ENCODE results near the gene INPP5K. TPM values are rescaled to one million over a fixed set of nuclear protein-coding genes. Genes with fewer than 3 reads are reported as not detected.

INPP5K gene
- total RNA-seq, 1 donor from 2014 or later = 29.8 TPM

DNA sequence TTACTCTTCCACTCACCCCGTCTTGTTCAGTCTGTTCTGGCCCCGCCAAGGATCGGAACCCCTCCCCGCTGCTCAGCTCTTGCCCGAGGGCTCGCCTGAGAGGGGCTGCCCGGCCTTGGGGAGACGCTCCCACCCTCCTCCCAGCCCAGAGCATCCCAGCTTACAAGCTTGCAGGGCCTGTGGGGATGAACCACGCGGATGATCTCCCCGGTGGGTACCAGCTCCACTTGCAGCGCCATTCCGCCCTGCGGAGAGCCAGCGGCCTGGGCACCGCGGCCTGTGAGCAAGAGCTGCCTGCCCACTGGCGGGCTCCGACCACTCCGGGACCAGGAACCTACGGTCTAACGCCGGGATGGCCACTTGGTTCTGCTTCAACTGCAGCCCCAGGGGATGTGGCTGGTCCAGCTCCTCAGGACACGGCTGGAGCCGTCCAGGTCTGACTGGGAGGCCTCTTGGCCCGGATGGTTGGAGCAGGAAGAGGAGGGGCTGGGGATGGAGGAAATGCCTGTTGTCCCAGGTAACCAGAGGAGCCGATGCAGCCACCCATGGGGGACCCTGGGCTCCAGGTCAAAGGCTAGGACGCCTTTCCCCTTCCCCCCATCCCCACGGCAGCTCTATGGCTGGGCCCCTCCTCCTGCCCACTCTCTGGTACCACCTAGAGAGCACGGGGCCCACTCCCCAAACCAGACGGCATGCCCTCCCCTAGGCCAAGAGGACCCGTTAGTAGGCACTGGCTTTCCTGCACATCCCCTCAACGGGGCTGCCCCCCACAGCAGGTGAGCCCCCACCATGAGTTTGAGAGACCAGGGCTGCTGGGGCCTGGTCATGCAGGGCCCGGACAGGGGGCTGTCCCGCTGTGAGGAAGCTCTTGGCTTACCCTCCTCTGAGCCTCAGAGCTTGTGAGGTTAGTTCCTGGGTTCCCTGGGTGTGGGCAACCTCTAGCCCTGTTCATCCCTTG is 23.9 kb downstream of the INPP5K start, which contains the start of gene MYO1C:
Gene MYO1C (minus strand): TSS at position 438 of the 958 bp plus-strand sequence. CDS start 199 bp downstream, at position 239.
- TF ChIP-seq, protein P1, sequence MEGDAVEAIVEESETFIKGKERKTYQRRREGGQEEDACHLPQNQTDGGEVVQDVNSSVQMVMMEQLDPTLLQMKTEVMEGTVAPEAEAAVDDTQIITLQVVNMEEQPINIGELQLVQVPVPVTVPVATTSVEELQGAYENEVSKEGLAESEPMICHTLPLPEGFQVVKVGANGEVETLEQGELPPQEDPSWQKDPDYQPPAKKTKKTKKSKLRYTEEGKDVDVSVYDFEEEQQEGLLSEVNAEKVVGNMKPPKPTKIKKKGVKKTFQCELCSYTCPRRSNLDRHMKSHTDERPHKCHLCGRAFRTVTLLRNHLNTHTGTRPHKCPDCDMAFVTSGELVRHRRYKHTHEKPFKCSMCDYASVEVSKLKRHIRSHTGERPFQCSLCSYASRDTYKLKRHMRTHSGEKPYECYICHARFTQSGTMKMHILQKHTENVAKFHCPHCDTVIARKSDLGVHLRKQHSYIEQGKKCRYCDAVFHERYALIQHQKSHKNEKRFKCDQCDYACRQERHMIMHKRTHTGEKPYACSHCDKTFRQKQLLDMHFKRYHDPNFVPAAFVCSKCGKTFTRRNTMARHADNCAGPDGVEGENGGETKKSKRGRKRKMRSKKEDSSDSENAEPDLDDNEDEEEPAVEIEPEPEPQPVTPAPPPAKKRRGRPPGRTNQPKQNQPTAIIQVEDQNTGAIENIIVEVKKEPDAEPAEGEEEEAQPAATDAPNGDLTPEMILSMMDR (IDR thresholded peaks at IDR 0.05; ENCODE audit: unreplicated experiment) = no peak
- no peak for DNase-seq (ENCODE audit: low spot score, unreplicated experiment)
- Mint-ChIP-seq H3K36me3 (ENCODE audit: insufficient read depth) (no peaks in the 10 kb centered on the region), H3K4me1 (ENCODE audit: low read depth) (peaks cover 7% of the 10 kb centered on the region), H3K4me3 (ENCODE audit: low read depth) (peak within 1 kb of the TSS; percentile 83), H3K27me3 (peaks cover 10% of the 10 kb centered on the region), H3K27ac (peak within 1 kb of the TSS; percentile 89), H3K9me3 (ENCODE audit: low read depth) (no peaks in the 10 kb centered on the region)

DNA sequence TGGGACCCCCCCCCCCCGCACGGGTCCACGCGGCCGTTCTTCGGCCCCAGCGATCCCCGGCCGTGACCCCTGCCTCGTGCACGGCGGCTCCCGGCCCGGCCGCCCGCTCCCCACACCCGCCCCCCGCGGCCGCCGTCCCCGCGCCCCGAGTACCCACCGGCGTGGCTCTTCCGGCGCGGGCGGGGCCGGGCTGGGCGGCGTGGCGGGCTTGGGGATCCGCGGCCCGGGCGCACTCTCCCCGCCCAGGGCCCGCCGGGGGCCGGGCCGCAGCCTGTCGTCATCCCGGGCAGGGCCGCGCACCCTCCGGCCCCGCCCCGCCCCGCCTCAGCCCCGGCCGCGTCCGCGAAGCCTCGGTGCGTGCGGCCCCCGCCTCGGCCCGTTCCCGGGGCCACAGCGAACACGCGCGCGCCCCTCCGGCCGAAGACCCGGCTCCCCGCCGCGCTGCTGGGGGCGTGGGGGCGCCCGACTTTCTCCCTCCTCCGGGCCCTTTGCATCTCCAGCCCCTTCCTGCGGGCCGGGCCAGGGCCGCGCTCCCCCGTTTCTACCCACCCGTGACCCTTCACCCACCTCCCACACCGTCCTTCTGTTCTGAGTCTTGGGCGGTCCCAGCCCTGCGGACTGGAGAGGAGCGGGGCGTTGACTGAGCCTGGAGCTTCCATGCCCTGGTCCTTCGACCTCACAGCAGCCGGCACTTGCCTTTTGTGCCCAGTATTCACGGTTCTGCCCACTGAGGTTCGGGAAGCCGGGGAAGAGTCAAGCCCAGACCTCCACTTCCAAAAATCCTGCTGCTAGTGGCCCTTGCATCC is 24.8 kb downstream of the INPP5K start:
- Mint-ChIP-seq H3K4me3 (ENCODE audit: low read depth) (peak overlapping the region; percentile 83), H3K27me3 (peaks cover 13% of the 10 kb centered on the region), H3K4me1 (ENCODE audit: low read depth) (peaks cover 9% of the 10 kb centered on the region), H3K27ac (peak overlapping the region; percentile 89), H3K36me3 (ENCODE audit: insufficient read depth) (no peaks in the 10 kb centered on the region), H3K9me3 (ENCODE audit: low read depth) (no peaks in the 10 kb centered on the region)
- TF ChIP-seq, protein P1 (IDR thresholded peaks at IDR 0.05; ENCODE audit: unreplicated experiment) = no peak
- DNase-seq (ENCODE audit: low spot score, unreplicated experiment) = no peak

- Mint-ChIP-seq H3K36me3 (ENCODE audit: insufficient read depth) (no peaks in the 10 kb centered on the region), H3K27me3 (peaks cover 13% of the 10 kb centered on the region), H3K4me1 (ENCODE audit: low read depth) (peaks cover 9% of the 10 kb centered on the region), H3K4me3 (ENCODE audit: low read depth) (peak overlapping the region; percentile 82), H3K9me3 (ENCODE audit: low read depth) (no peaks in the 10 kb centered on the region), H3K27ac (peak overlapping the region; percentile 90)
- DNase-seq (ENCODE audit: low spot score, unreplicated experiment) = no peak
- TF ChIP-seq, protein P1 (IDR thresholded peaks at IDR 0.05; ENCODE audit: unreplicated experiment) = no peak
Measured at GRCh38 chr17:1490643-1491442, 25.6 kb downstream of the INPP5K start.

DNA sequence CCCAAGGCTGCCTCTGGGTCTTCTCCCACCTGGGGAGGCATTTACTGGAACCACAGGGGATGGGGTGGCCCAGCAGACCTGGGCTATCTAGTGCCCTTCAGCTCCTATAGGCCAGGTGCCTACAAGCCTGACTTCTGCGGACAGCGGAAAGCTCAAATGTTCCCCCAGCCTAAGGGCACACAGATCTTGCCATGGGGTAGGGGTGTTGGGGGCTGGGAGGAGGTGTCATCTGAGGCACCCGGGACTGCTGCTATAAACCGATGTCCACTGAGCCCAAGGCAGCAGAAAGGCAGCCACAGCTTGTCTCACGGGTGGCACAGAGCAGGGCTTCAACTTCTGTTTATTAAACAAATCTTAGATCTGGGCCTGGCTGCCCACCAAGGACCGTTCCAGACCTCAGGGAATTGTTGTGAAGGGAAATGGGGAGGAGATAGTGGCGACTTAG is 27.6 kb downstream of the INPP5K start:
- TF ChIP-seq, protein P1 (IDR thresholded peaks at IDR 0.05; ENCODE audit: unreplicated experiment) = no peak
- no peak for DNase-seq (ENCODE audit: low spot score, unreplicated experiment)
- H3K27ac Mint-ChIP-seq = peak overlapping the region; percentile 93

More for the DNA sequence above, 27.6 kb downstream of the INPP5K start:
- Mint-ChIP-seq H3K4me3 (ENCODE audit: low read depth) (peak overlapping the region; percentile 72), H3K4me1 (ENCODE audit: low read depth) (peaks cover 16% of the 10 kb centered on the region), H3K27me3 (peaks cover 11% of the 10 kb centered on the region), H3K9me3 (ENCODE audit: low read depth) (no peaks in the 10 kb centered on the region), H3K36me3 (ENCODE audit: insufficient read depth) (no peaks in the 10 kb centered on the region)
